Measurements from ENCODE around the gene BIRC2.
A peak's percentile ranks its signal among the peaks of the same experiment; 100 is the strongest.

DNA sequence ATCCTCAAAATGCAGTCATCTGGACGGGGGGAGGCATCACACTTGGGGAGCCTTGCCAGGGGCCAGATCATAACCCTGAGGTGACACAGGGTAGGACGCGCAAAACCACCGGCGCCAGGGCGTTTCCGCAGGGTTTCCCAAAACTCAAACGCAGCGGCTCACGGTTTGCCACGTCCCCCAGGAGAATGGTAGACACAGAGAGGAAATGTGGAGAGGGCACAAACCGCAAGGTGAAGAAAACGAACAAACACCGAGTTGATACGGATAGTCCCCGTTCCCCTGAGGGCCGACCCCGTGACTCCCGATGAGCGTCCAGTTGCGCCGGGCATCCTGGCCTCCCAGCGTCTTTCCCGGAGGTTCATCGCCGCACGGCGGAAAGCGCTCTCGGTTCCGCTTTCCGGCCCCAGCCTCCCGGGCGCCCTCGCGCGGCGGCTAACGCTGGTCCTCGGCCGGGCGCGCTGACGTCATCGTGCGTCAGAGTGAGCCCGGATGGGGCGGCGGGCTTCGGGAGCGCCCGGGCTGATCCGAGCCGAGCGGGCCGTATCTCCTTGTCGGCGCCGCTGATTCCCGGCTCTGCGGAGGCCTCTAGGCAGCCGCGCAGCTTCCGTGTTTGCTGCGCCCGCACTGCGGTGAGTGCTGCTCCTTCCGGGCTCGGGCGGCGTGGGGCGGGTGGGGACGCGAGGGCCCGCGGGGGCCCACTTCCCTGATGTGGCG is at the start of gene BIRC2:
- TF ChIP-seq, protein P1, sequence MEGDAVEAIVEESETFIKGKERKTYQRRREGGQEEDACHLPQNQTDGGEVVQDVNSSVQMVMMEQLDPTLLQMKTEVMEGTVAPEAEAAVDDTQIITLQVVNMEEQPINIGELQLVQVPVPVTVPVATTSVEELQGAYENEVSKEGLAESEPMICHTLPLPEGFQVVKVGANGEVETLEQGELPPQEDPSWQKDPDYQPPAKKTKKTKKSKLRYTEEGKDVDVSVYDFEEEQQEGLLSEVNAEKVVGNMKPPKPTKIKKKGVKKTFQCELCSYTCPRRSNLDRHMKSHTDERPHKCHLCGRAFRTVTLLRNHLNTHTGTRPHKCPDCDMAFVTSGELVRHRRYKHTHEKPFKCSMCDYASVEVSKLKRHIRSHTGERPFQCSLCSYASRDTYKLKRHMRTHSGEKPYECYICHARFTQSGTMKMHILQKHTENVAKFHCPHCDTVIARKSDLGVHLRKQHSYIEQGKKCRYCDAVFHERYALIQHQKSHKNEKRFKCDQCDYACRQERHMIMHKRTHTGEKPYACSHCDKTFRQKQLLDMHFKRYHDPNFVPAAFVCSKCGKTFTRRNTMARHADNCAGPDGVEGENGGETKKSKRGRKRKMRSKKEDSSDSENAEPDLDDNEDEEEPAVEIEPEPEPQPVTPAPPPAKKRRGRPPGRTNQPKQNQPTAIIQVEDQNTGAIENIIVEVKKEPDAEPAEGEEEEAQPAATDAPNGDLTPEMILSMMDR (IDR thresholded peaks at IDR 0.05): peak; percentile 28 to 79 (median 78)
- TF ChIP-seq POLR2A (IDR thresholded peaks at IDR 0.05): peak in 1 of 2 donors; percentile 91
